Measurements from ENCODE around the gene CCHCR1.
A peak's percentile ranks its signal among the peaks of the same experiment; 100 is the strongest.

Gene CCHCR1

DNA sequence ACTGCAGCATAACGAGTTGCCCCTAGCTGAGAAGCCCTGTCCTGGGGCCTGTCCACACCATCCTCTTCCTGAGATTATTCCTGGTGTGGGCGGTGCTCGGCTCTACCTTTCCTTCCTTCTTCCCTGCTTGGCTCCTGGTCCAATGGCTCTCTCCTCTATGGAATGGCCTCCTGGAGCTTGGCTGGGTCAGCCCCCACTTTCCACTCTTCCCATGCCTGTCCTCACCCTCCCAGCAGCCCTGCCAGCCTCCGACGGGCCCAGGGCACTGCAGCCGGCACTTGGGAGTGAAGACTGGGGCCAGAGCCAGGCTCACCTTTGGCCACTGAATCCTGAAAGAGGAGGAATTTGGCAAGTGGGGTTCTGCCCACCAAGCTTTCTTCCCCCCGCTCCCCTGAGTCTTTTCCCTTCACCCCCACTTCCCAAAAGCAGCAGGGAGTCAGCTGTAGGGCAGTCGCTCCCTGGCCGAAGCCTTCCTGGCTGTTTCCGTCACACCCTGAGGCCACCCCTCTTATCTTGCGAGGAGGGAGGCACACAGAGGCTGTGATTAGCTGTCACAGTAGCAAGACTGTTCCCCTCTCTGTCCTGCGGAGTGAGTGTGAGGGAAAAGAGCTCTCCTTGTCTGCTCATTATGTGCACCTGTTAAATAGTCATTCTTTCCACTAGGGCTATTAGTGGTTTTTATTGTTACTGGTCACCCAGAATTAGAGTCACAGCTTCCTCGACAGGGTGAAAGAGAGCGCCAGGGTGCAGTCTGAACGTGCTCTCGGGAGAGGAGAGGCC lies 31.0 kb downstream of the CCHCR1 start:
- no peak for DNase-seq

DNA sequence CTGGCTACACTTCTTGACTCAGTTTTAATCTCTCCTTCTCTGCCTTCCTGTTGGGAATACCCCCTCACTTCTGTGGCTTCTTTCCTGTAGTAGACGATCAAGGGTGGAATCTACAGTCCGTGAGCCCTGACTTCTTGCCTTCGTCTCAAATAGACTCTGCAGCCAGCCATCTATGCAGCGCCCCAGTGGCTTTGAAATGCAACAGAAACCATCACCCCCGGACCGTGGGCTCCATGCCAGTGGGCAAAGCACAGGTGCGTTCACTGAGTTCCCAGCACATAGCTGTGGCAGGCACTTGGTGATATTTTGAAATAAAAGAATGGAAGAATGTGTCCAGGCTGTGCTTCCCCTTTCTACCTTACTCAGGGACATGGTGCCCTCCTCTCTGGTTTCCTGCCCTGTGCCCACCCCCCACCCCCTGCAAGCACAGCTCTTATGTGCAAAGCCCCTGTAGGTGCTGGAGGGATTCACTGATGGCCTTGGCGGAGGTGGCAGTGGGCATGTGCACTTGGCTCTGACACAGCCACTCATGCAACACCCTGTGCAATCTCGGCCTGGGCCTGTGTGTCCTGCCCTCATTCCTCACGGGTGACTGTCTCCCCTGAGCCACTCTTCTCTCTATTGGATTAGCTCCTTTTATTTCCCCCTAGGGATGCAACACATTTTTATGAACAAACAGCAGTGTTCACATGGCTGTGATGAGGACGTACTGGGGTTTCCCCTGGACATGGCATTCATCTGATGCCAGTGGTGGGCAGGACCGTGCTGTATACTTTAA lies 31.8 kb downstream of the CCHCR1 start:
- peak; percentile 12 for DNase-seq

- no peak for DNase-seq
These were observed 32.4 kb downstream of the CCHCR1 start for GRCh38 chr6:31125162-31125561.

DNA sequence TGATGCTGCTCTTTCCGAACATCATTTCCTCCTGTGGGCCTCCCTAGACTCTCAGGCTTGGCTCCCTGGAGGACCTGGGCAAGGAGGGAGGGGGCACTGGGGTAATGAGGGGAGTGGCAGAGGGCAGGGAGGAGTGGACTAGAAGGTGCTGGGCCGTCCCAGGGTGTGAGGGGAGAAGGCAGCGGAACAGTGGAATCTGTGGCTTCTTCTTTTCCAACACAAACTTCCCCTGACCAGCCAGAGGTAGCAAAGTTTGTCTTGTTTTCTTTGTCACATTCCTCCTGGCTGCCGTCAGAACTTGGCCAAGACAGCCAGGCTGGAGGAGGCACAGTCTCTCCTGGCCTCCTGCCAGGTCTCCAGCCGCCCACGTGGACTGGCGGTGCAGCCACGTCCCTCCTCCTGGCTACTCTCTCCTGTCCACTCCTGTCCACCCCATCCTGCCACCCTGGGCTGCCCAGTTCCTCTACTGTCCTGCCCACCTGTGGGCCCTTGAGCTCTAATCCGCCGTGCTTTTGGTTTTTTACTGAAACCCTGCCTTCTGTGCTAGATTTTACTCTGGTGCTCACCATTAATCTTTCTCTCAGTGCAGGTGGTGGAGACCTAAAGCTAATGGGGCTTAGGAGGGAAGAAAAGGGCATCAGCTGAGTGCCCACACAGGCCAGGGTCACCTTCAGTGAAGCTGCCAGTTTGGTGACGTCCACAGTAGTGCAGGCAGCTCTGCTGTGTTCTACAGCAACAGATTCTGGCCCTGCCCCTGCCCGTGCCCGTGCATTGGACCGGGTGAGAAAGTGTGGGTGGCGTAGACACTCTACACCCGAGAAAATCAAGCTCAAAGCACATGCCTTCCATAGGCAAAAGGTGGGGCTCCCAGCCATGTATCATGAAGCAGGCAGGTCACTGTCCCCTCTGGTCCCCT lies 34.6 kb downstream of the CCHCR1 start:
- no peak for DNase-seq

DNA sequence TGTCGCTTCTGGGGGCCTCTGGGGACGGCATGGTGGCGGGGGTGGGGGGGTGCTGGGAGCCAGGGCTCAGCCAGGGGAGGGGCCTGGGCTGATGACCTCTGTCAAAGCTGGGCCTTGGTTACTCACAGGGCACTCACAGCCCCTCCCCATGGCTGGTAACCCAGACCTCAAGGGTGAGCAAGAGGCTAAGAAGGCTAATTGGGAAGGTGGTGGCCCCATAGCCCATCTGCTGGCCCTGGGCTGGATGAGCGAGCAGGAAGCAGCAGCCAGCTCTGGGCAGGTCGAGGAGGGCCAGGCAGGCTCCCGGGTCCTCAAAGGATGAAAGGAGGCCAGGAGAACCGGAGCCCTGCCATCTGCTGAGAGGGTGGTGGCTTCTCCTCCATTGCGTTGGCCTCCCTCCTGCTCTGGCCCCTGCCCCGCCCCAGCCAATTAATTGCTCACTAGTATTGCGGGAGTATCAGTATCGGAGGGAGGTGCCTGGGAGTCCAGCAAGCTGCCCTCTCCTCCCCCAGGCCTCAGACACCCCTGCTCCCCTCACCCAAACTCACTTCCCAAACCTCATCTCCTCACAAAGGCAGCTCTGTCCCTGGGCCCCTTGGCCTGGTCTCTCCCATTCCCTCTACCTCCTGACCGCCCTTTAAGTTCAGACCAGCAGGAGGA lies 36.3 kb downstream of the CCHCR1 start:
- DNase-seq = no peak

GRCh38 chr6:31120151-31120915 lies 37.3 kb downstream of the CCHCR1 start, which contains the start of gene CDSN:
Gene CDSN, minus strand, starts transcription at chr6:31120446. Its CDS starts 27 bp downstream, at chr6:31120419.
- DNase-seq = no peak

- DNase-seq = no peak
These were observed 39.4 kb downstream of the CCHCR1 start for GRCh38 chr6:31118178-31118577.

- no peak for DNase-seq
These were observed 40.8 kb downstream of the CCHCR1 start for GRCh38 chr6:31116661-31117385.

DNA sequence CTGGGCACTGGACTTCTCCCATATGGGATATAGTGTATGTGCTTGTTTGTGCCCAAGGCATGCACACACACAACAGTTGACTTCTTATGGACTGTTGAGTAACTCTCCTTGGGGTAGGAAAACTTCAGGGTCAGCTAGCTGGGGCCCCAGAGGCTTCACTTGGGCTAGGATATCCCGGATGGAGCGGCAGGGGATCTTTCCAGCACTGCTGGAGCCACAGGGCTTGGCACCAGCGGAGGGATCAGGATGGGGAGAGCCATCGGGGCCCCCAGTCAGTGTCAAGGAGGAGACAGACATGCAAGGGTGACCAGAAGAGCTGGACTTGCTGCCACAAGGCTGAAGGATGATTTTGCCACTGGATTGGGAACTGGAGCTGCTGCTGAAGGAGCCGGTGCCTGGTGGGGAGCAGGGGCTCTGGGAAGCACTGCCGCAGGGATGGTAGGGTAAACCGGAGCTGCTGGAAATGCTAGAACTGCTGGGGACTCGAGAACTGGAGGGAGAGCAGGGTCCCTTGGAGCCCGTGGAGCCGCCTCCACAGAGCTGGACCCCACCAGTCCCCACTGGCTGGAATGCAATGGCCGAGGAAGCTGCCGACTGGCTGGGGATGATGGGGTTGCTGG lies 41.6 kb downstream of the CCHCR1 start:
- no peak for DNase-seq

- DNase-seq = peak; percentile 33
These were observed 42.4 kb downstream of the CCHCR1 start for GRCh38 chr6:31114970-31115849.

DNA sequence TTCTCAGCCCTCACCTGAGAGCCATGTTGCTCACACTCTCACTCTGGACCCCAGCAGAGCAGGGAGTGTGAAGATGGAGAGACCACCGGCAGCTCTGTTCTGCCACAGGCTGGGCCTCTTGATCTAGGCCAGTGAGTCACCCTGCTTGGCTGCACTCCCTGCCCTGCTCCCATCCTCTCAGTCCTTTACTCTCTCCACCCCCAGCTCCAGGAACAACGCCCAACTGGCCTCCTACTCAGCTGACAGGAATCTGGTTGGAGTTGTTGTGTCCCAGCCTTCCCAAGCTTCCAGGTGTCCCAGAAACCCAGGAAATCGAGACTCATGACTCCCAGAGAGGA lies 43.1 kb downstream of the CCHCR1 start, which contains the start of gene PSORS1C1:
Gene PSORS1C1, plus strand, starts transcription at position 260 of the 338 bp plus-strand sequence. CDS start 14,833 bp downstream, outside the sequence.
- DNase-seq = no peak

DNA sequence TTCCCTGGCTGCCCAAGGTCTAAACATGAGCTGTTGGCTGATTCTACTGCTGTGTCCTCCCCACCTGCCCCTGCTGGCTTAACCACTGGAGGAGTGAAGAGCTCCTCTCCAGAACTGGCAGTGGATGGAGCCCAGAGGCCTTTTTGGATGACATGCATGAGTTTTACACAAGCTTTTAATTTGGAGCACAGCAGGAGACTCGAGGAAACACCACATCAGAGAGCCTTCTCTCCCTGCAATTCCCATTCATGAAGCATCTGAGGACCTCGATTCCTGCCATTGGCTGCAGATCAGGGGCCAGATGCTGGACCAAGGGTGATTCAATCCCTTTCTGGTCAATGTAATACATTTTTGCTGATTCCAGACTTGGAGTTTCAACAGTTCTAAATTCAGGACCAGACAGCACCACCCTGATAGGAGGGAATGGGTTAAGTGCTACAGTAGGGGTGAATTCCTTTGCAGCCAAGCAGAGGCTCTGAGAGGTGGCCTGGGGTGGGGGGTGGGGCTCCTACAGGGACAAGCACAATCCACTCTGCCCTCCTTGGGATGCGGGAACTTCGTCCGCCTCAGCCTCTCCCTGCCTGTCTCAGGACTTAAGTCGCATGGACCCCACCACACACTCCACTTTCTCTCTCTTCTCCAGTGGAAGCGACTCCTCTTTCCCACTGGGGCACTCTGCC lies 43.6 kb downstream of the CCHCR1 start:
- no peak for DNase-seq

GRCh38 chr6:31112478-31112877 lies 45.1 kb downstream of the CCHCR1 start, which contains the start of gene C6orf15:
Gene C6orf15, minus strand, starts transcription at chr6:31112575. Its CDS starts 20 bp downstream, at chr6:31112555.
- no peak for DNase-seq

GRCh38 chr6:31111712-31112111 lies 45.9 kb downstream of the CCHCR1 start:
- DNase-seq = no peak

DNA sequence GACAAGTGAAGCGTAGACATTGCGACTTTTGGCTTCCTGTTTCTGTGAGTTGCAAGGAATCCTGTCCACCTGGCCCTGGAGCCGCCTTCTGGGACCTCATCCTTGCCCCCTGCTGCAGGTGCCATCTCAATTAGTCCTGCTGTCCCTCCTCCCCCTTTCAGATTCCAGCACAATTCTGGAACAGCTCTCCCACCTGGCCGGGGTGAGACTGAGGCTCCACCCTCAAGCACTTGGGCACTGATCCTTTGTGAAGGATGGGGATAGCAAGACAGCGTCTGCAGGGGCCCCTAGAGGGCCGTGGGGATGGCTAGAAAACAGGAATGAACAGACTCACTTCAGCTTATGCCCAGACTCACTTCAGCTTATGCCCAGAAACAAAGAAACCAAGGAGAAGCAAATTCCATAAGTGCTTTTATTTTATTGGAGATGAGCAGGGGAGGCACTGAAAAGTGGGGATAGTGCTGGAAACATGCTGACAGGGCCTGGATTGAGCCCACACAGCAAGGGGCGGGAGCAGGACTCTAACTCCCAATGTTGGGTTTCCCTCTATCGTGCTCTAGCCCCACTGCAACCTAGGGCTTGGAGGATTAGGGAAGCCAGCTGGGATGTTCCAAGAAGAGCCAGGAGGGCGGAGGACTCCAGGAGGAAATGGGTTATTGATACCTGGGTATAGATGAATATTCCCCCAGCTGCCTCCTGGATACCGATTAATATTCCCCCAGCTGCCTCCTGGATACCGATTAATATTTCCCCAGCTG lies 46.6 kb downstream of the CCHCR1 start:
- no peak for DNase-seq

DNA sequence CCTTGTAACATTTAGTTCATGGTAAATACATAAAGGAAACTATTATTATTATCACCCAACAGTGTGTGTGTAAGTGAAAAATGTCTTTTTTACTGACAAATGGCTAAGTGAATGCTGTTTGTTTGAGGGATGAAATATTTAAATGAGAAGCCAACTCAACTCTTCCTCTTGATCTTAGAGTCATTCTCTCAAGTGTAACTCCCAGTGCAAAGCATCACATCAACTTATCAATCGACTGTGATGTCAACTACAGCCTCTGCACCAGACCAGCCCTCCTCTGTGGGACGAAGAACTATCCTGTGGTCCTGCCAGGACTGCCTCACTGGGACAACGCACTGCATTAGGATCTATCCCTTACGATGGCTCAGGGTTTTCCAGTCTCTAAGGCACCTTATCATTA lies 50.5 kb downstream of the CCHCR1 start:
- no peak for DNase-seq

DNA sequence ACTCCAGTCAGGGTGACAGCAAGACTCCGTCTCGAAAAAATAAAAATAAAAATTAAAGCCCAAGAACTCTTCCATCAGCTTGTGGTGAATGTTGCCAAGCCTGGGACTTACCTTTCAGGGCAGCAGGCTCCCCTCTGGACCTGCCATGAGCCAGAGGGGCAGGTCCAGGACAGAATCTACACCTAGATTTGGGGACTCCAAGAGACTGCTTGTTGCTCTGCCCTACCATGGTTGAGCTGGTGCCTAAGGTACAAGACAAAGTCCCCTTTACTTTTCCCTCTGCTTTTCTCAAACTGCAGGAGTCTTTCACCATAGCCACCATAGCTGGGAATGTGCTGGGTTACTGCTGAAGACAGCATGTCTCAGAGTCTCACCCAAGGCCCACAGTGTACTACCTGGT lies 54.5 kb downstream of the CCHCR1 start:
- no peak for DNase-seq

DNA sequence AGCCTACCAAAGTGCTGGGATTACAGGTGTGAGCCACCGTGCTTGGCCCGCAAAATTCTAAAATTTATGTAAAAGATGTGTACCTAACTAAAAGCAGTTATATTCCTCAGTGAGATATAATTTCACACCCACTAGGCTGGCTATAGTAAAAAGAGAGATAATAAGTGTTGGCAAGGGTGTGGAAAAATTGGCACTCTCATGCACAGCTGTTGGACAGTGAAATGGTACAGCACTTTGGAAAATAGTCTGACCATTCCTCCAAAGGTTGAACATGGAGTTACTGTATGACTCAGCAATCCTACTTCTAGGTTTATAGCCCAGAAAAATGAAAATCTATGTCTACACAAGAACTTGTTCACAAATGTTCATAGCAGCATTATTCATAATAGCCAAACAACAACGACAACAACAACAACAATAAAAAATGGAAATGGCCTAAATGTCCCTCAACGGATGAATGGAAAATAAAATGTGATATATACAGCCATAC lies 59.1 kb downstream of the CCHCR1 start:
- DNase-seq = no peak

All from inflammatory macrophage treated with lipopolysaccharide for 4 hours (primary cell).